NCI-H82 (cell line): Measurements from ENCODE around the gene MAP1LC3B2.
"Not testable (repeated sequence)": the region's sequence is repeated elsewhere in the genome, so short reads cannot be mapped to it uniquely, and the experiment has no call there.

Source experiments
- DNase-seq: peaks from one replicate; lab custom pipeline; 2025; lab: John Stamatoyannopoulos, UW

The MAP1LC3B2 gene

DNA sequence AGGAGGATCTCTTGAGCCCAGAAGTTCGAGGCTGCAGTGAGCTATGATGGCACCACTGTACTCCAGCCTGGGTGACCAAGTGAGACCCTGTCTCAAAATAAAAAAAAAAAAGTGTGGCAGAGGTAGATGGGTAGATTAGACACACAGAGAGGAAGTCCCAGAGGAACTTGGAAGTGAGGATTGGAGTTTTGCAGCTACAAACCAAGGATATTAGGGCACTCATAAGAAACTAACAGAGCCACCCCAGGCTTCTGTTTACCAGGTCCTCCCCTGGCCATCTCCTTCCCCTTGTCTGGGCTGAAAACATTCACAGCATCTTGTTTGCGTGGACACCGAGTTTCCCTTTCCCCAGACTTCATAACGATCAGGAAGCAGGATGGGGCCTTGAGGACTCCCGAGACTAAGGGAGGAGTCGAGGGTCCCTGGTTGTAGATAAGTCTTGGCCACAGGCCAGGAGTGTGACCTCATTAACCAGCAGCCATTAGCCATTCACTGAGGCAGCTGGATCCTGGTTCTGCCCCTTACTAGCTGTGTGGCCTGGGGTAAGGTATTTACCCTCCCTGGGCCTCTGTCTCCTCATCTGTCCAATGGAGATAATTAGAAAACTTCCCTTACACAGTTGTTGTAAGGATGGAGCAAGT, 2.1 kb downstream of the MAP1LC3B2 start:
- peak; percentile 22 for DNase-seq

DNA sequence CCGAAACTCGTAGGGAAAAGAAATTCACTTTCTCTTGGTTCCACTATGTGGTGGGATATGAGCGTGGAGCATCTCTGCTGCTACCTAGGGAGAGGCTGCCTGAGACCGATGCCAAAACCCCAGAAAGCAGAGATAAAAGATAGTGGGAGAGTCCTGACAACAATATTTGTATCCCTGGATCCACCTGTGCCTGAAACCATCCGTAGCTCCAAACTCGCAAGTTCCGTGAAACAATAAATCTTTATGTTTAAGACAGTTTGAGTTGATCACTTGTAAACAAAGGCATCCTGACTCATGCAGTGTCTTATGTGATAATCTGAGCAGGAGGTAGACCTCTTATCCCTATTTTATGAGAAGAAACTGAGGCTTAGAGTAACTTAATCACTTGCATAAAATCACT, 2.9 kb downstream of the MAP1LC3B2 start:
- DNase-seq, result no peak

DNA sequence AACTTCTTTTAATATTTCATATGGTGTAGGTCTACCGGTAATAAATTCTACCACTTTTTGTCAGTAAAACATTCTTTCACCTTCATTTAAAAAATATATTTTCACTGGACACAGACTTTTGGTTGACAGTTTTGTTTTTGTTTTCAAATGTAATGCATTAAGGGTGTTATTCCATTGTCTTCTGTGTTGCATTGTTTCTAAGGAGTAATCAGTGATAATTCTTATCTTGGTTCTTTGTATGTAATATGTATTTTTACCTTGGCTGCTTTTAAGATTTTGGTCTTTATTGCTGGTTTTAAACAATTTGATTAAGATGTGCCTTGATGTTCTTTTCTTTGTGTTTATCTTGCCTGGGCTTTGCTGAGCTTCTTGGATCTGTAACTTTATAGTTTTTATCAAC, 4.1 kb downstream of the MAP1LC3B2 start:
- no peak for DNase-seq

DNA sequence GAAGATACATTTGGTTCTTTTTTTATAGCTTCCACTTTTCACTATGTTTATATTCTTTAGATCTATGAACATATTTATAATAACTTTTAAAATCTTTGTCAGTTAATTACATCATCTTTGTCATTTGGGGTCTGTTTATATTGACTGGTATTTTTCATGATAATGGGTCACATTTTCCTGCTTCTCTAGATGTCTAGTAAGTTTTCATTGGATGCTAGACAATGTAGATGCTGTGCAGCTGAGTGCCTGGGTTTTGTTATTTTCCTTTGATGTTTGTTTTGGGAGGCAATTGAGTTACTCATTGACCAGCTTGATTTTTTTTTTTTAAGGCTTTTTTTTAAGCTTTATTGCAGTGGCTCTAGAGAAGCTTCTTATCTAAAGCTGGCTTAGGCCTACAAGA, 4.9 kb downstream of the MAP1LC3B2 start:
- no peak for DNase-seq

DNA sequence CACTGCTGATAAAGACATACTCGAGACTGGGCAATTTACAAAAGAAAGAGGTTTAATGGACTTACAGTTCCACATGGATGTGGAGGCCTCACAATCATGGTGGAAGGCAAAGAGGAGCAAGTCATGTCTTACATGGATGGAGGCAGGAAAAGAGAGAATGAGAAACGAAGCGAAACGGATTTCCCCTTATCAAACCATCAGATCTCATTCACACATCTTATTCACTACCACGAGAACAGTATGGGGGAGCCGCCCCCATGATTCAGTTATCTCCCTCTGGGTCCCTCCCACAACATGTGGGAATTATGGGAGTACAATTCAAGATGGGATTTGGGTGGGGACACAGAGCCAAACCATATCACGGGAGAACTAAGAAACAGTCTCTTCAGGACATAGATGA, 6.0 kb downstream of the MAP1LC3B2 start:
- DNase-seq, result not testable (repeated sequence)

DNA sequence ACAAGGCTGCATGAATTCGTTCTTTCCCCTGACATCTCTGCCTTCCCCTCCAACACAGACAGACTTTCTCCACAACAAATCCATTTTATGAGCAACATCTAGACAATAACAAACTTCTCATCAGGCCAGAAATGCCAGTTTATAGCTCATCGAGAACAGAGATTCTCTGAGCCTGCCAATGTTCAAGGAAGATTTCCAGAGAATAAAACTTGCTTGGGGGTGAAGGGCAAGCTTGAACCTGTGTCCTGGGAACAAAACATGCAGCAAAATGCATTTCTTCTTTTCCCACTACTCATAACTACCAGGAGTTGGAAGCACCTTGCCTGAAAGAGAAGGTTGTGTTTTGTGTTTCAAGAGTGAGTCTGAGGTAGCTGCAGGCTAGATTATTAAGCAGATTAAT, 6.8 kb downstream of the MAP1LC3B2 start:
- no peak for DNase-seq

DNA sequence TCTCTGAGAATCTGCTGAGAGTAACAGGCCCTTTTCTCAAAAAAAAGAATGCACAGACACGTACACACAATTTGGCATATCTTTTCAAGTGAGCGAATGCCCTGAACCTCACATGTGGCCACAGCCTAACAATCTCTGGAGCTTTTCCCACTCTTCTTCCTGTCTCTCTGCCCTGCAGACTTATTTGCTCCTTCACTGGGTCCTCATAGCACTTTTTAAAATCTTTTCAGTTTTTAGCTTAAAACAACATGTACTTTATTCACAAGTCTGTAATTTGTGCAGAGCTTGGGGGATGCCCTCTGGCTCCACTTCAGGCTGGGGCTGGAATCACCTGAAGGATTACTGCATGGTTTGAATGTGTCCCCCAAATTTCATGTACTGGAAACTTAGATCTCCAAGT, 9.0 kb downstream of the MAP1LC3B2 start:
- DNase-seq, result no peak

DNA sequence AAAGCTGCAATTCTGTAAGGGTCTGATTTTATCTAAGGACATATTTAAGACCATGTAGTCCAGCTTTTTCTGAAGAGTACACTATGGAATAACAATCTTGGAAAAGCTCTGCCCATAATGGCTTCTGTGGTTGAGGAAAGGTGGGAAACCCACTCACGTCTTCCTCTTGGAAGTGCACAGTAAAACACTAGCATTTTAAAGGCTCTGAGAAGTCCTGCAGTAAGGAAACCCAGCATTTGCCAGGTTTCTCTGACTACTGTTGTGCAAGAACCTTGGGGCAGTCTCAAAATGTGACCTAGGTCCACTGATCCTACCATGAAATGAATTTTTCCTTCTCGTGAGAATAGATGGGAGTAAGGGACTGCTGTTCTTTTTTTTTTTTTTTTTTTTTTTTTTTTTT, 11.9 kb downstream of the MAP1LC3B2 start:
- DNase-seq, result no peak

DNA sequence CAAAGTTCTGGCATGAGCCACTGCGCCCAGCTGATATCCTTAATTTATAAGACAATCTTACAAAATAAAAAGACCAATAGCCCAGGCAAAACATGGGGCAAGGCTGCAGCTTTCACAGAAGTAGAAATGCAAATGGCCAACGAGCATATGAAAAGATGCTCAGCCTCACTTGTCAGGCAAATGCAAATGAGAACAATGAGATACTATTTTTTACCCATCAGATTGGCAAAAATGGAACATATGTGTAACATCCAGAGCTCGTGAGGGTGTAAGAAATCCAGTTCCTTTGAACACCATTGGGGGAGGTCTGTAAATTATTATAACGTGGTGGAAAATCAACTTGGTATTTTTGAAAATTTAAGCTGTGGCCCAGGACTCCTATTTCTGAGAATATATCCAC, 14.6 kb downstream of the MAP1LC3B2 start:
- no peak for DNase-seq

DNA sequence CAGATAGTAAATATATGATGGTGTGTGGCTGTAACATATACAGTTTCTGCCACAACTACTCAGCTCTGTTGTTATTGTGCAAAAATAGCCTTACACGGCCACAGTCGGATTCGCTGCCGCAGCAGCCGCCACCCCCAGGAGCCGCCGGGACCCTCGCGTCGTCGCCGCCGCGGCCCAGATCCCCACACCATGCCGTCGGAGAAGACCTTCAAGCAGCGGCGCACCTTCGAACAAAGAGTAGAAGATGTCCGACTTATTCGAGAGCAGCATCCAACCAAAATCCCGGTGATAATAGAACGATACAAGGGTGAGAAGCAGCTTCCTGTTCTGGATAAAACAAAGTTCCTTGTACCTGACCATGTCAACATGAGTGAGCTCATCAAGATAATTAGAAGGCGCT, 16.6 kb downstream of the MAP1LC3B2 start:
- DNase-seq, result not testable (repeated sequence)

DNA sequence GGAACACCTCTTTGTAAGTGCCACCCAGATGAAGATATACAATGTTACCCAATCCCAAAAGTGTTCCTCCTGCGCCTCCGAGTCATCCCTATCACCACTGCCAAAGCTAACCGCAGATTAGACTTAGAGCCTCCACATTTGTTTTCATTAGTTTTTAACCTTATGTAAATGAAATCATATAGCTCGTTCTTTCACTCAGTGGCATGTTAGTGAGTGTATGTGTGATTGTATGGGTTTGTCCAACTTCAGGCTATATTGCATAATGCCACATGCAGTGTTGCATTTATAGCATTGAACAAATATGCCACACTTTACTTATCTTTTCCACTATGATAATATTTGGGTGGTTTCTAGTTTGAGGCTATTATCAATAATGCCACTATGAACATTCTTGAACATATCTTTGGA, 18.0 kb downstream of the MAP1LC3B2 start:
- DNase-seq, result no peak

DNA sequence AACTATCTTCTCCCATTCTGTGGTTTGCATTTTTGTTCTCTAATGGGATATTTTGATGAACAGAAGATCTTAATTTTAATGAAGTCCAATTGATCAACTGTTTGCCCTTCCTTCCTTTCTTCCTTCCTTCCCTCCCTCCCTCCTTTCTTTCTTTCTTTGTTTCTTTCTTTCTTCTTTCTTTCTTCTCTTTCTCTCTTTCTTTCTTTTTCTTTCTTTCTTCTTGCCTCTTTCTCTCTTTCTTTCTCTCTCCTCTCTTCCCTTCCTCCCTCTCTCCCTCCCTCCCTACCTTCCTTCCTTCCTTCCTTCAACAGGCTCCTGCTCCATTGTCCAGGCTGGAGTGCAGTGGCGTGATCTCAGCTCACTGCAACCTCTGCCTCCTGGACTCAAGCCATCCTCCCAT, 18.9 kb downstream of the MAP1LC3B2 start:
- DNase-seq, result no peak

DNA sequence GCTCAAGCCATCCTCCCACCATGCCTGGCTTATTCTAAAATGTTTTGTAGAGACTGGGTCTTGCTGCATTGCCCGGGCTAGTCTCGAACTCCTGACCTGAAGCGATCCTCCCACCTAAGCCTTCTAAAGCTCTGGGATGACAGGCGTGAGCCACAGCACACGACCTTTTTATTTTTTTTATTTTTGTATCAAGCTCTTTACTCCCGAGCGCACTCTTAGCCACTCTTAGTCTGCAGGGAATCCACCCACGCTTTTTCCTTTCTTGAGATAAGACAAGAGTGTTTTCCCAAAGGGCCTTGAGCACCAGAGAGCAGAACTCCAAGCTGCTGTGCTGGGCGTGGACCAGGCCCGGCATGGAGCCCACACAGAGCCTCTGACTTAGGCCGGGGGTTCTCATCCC, 23.4 kb downstream of the MAP1LC3B2 start:
- no peak for DNase-seq

DNA sequence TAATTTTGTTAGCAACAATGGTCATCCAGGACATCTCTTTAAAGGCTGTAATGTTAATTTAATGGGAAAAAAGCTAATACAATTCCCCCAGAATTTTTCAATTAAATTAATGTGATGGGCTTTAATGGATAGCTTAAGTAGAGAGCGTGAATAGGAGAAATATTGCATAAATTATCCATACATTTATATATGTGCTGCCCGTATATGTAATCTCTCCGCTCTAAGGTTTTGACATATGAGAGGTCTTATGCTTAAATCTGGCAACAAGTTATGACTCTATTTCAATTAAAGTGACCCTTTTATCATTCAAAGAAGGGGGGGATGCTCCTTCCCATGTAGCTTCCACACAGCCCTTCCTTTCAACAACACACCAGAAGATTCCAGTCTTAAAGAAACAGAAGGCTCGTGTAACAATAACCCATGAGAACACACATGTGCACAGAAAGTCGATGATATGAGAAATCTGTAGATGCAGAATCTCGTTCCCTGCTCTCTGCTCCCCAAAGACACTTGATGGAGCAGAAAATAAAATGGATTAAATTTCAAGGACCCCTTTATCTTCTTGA, 24.0 kb downstream of the MAP1LC3B2 start:
- DNase-seq, result no peak

DNA sequence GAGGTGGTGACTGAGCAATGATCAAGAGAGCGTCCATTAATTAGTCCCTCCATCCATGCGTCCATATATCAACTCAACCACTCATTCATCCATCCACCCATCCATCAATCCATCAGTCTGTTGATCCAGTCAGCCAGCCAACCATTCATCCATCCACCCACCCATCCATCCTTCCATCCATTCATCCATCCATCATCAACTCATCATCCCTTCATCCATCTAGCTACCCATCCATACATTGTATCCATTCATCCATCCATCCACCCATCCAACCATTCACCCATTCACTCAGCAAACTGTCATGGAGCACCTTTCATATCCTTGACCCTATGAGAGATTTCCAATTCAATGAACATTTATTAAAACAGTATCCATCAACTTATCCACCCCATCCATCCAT, 28.1 kb downstream of the MAP1LC3B2 start:
- no peak for DNase-seq

DNA sequence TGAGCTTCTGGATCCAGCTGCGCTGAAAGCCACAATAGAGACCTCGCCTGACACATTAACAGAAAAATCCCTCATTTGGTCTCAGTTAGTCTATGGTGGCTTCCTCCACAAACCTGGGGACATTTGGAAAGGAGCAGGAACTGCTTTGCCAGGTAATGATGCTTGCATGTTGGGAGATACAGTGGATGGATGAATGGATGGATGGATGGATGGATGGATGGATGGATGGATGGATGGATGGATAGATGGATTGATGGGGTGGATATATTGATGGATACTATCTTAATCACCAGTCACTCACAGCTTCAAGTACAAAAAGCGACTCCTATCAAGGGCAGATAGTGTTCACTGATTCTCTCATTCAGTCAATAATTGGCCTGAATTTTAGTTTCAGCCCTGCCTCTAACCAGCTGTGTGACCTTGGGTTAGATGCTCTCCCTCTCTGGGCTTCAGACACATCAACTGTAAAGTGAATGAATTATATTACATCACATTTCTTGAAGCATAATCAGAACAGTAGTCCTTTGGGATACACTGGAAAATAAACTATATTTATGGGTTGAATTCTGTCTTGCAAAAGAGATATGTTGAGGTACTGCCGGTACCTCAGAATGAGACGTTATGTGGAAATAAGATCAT, 29.3 kb downstream of the MAP1LC3B2 start:
- DNase-seq, result no peak

DNA sequence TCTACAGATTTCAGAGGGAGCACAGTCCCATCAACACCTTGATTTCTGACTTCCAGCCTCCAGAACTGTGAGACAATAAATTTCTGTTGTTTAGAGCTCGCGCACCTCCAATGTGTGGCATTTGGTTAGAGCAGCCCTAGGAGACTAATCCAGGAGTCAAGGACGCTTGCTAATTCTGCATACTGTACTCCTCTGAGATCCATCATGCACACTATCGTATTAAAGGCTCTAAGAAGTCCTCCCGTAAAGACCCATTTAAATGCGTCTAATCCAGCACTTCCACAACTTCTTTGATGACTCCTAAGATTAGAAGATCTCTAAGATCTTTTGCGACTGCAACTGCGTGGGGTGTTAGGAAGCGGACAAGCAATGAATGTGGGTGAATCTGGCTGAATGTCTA, 30.4 kb downstream of the MAP1LC3B2 start:
- peak; percentile 93 for DNase-seq

DNA sequence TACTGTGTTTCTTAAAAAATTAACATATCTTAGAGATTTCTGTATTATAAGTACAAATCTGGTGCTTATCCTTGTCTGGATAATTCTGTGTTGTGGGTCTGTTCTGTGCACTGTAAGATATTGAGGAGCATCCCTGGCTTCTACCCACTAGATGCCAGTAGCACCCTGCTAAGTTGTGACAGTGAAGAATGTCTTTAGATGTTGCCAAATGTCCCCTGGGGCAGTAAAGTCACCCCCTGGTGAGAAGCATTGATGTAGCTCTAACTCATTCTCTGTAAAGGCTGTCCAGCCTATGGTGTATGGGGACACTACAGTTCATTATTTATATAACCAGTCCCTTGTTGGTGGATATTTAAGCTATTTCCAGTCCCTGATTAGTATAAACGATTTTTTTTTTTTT, 31.4 kb downstream of the MAP1LC3B2 start:
- DNase-seq, result no peak

DNA sequence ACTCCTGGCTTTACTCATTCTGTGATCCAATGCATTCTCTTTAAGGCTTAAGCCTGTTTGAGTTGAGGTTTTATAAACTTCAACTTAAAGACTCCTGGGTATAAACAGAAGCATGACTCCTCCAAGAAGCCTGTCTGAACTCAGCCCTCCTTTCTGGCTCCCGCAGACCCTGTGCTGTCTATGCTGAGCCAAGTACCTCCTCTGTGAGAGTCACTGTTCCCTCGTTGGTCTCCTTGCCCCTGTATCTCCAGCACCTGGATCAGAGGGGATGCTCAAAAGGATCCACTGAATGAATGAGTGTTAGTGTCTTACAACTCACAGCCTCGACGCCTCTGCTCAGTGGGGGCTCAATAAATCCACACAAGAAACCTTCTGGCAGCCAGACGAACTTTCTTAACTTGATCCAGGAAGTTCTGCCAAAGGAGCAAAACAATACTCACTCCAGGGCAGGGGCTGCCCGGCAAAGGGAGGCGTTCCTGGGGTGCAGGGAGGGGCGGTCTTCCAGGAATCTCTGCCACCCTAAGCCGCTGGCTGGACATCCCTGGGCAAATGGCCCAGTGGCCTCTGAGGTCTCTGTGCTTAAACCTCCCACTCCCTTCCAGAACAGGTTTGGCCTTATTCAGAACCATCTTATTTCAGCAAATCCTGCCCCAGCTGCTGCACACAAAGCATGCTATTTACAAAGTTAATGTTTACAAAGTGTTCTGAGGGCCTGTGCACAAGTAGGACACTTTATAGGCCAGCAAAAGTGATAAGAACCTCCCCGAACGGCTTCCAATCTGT, 32.9 kb downstream of the MAP1LC3B2 start:
- no peak for DNase-seq

DNA sequence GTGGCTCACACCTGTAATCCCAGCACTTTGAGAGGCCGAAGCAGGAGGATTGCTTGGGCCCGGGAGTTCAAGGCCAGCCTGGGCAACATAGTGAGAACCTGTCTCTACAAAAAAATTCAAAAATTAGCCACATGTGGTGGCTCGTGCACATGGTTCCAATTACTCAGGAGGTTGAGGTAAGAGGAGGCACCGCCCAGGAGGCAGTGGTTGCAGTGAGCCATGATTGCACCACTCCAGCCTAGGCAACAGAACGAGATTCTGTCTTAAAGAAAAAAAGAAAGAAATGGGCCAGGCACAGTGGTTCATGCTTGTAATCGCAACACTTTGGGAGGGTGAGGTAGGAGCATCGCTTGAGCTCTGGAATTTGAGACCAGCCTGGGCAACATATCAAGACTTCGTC, 33.5 kb downstream of the MAP1LC3B2 start:
- DNase-seq, result no peak

DNA sequence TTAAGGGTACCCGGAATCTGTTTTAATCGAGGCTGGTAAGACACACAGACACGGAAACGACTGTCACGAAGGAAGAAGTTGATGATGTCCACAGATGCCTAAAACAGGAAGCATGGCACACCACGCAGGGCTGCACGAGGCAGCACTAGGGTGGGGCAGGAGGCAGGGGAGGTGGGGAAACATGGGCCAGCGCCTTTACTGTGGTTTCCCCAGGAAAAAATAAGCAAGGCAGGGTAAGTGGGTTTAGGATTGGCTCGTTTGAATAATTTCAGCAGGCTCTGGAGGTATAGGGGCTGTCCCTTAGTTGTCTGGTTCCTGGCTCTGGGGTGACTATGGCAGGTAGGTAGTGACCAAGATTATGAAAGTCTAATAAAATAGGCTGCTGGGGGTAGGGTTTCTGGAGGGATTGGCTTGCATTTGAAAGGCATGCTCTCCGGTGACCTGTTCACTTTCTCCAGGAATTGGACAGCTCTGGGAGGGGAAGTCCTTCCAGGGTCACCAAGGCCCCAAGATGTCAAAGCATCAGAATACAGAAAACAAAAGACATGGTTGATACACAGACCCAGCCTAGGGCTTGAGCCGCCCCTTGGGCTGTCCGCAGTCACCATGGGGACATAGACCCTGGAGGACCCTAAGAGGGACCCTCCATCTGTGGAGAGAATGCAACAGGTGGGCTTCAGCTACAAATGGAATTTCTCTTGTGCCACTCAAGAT, 35.3 kb downstream of the MAP1LC3B2 start:
- no peak for DNase-seq

DNA sequence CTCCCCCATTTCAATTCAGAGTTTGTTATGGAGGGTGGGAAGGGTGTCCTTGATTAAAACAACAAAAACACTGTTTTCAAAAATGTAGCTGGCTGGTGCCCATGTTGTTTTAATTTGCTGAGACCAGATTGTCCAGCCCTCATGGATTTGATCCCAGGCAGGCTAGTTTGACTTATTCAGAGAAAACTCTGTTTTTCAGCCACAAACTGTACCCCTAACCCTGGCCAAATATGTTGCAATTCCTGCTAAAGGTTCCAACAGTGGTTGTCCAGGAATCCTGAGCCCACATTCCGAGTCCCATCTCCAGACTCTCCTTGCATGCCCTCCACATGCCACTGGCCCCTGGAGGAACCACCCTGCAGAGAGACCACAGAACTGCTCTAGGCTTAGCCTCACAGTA, 36.0 kb downstream of the MAP1LC3B2 start:
- DNase-seq, result no peak
